ENCODE measurements around the gene EDRF1. TPM values are rescaled to one million over a fixed set of nuclear protein-coding genes. Genes with fewer than 3 reads are reported as not detected.

The EDRF1 gene
- total and polyA plus RNA-seq, 2 experiments from 2014 or later = 10.1 to 28.9 TPM

GRCh38 chr10:125777806-125778205 lies 58.3 kb downstream of the EDRF1 start:
- Histone ChIP-seq H3K4me3 (no peak overlapping the region), H3K36me3 (replicated peaks; ENCODE audit: insufficient read depth, low read depth) (no peaks in the 10 kb centered on the region), H3K9me3 (ENCODE audit: low read depth) (no peaks in the 10 kb centered on the region), H3K4me2 (no peak overlapping the region), H3K27ac (no peak overlapping the region), H3K27me3 (no peaks in the 10 kb centered on the region), H4K20me1 (ENCODE audit: insufficient read depth, poor library complexity, severe bottlenecking) (no peaks in the 10 kb centered on the region), H3K9me2 (replicated peaks; ENCODE audit: insufficient read depth) (no peaks in the 10 kb centered on the region), H3K79me2 (no peaks in the 10 kb centered on the region), H3K4me1 (ENCODE audit: insufficient read depth) (no peaks in the 10 kb centered on the region), H2AFZ (no peak overlapping the region)
- 89% methylated on average over 9 of the region's 9 CpGs for WGBS (ENCODE audit: low lambda C conversion rate, missing lambda C conversion rate)
- no peak for DNase-seq (ENCODE audit: low spot score)
- TF ChIP-seq EZH2 (IDR thresholded peaks at IDR 0.05; ENCODE audit: borderline replicate concordance) (no peak), CTCF (IDR thresholded peaks at IDR 0.05; ENCODE audit: poor library complexity) (no peak), EZH2phosphoT487 (IDR thresholded peaks at IDR 0.05; ENCODE audit: low read depth, severe bottlenecking, unreplicated experiment) (no peak)

GRCh38 chr10:125778556-125778955 lies 59.0 kb downstream of the EDRF1 start:
- Histone ChIP-seq H3K9me2 (replicated peaks; ENCODE audit: insufficient read depth) (no peaks in the 10 kb centered on the region), H3K9me3 (ENCODE audit: low read depth) (no peaks in the 10 kb centered on the region), H3K4me2 (no peak overlapping the region), H3K79me2 (no peaks in the 10 kb centered on the region), H2AFZ (no peak overlapping the region), H3K36me3 (replicated peaks; ENCODE audit: insufficient read depth, low read depth) (no peaks in the 10 kb centered on the region), H3K4me3 (no peak overlapping the region), H3K27ac (no peak overlapping the region), H4K20me1 (ENCODE audit: insufficient read depth, poor library complexity, severe bottlenecking) (no peaks in the 10 kb centered on the region), H3K4me1 (ENCODE audit: insufficient read depth) (no peaks in the 10 kb centered on the region), H3K27me3 (no peaks in the 10 kb centered on the region)
- DNase-seq (ENCODE audit: low spot score) = no peak
- TF ChIP-seq EZH2phosphoT487 (IDR thresholded peaks at IDR 0.05; ENCODE audit: low read depth, severe bottlenecking, unreplicated experiment) = no peak
- TF ChIP-seq CTCF (IDR thresholded peaks at IDR 0.05; ENCODE audit: poor library complexity) = no peak
- TF ChIP-seq EZH2 (IDR thresholded peaks at IDR 0.05; ENCODE audit: borderline replicate concordance) = no peak
- whole genome bisulfite sequencing (ENCODE audit: low lambda C conversion rate, missing lambda C conversion rate) = 66% methylated on average over 5 of the region's 5 CpGs

- DNase-seq (ENCODE audit: low spot score) = no peak
- TF ChIP-seq CTCF (IDR thresholded peaks at IDR 0.05; ENCODE audit: poor library complexity) (no peak), EZH2phosphoT487 (IDR thresholded peaks at IDR 0.05; ENCODE audit: low read depth, severe bottlenecking, unreplicated experiment) (no peak)
- no peaks in the 10 kb centered on the region for H3K9me2 ChIP-seq (replicated peaks; ENCODE audit: insufficient read depth)
- H3K79me2 ChIP-seq = no peaks in the 10 kb centered on the region
- no peak overlapping the region for H3K27ac ChIP-seq
- H2AFZ ChIP-seq = no peak overlapping the region
- no peaks in the 10 kb centered on the region for H3K27me3 ChIP-seq
- no peaks in the 10 kb centered on the region for H3K36me3 ChIP-seq (replicated peaks; ENCODE audit: insufficient read depth, low read depth)
- H3K9me3 ChIP-seq (ENCODE audit: low read depth) = no peaks in the 10 kb centered on the region
- H3K4me3 ChIP-seq = no peak overlapping the region
- H4K20me1 ChIP-seq (ENCODE audit: insufficient read depth, poor library complexity, severe bottlenecking) = no peaks in the 10 kb centered on the region
- 81% methylated on average over 10 of the region's 10 CpGs for WGBS (ENCODE audit: low lambda C conversion rate, missing lambda C conversion rate)
- H3K4me2 ChIP-seq = no peak overlapping the region
- H3K4me1 ChIP-seq (ENCODE audit: insufficient read depth) = no peaks in the 10 kb centered on the region
Measured at GRCh38 chr10:125779403-125780327, 60.2 kb downstream of the EDRF1 start.

Measured in hepatocyte (in vitro differentiated cells).